ENCODE measurements around the gene FAM98A. TPM values are rescaled to one million over a fixed set of nuclear protein-coding genes. Genes with fewer than 3 reads are reported as not detected.
A peak's percentile ranks its signal among the peaks of the same experiment; 100 is the strongest.

FAM98A gene
- total and polyA plus RNA-seq, 2 donors: 11.1 to 18.9 TPM

DNA sequence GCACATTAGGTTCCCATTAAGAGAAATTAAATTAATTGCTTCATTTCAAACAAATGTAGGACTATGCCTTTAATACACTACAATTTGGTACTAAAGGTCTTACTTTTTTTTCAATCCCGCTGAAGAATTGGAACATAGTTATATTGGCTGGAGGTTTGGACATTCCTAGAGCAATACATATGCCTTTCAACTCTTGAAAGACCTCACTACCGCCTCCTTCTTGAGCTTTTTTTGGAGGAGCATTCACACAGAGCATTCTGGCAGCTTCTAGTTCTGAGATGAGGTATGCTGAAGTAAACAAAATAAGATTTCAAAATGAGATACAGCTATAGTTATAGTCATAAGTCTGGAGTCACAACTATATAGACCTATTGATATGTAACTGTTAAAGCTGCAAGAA is 10.9 kb downstream of the FAM98A start:
- 99% methylated on average over 2 of the region's 2 CpGs for WGBS
- Histone ChIP-seq H3K4me3 (ENCODE audit: low read length in 2 of 2) (no peak overlapping the region), H3K4me1 (ENCODE audit: control insufficient read depth in 2 of 2, insufficient read depth in 2 of 2, low read length in 2 of 2) (peaks cover 0 to 2% of the 10 kb centered on the region in 2 donors), H3K27me3 (ENCODE audit: control insufficient read depth in 2 of 2, insufficient read depth in 1 of 2, low read length in 1 of 2) (no peaks in the 10 kb centered on the region), H3K36me3 (ENCODE audit: control insufficient read depth in 2 of 2, insufficient read depth in 2 of 2, low read length in 1 of 2) (peaks cover 11 to 35% of the 10 kb centered on the region in 2 donors), H3K9me3 (ENCODE audit: control insufficient read depth in 2 of 2, insufficient read depth in 1 of 2, low read length in 1 of 2) (no peaks in the 10 kb centered on the region), H3K27ac (ENCODE audit: low read depth in 1 of 2, low read length in 1 of 2) (no peak overlapping the region)
- no peak for DNase-seq (ENCODE audit: low read depth in 6 of 9, low spot score in 9 of 9)

DNA sequence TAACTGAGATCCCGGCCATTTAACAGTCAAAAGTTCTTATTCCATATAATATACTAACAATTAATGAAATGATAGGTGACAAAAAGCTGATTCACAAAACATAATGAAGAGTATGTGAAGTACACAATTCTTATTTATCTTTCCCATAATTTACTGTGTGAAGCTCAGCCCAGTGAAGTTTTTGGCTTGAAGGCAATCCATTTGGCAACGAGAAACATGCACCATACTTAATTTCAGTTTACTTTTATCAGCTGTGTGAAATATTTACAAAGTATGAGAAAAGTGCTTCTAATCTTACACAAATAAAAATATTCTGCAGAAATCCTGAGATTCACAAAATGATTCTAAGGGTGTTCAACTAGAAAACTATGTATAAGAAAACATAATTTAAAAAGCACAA is 12.3 kb downstream of the FAM98A start:
- Histone ChIP-seq H3K27me3 (ENCODE audit: control insufficient read depth in 2 of 2, insufficient read depth in 1 of 2, low read length in 1 of 2) (no peaks in the 10 kb centered on the region), H3K9me3 (ENCODE audit: control insufficient read depth in 2 of 2, insufficient read depth in 1 of 2, low read length in 1 of 2) (no peaks in the 10 kb centered on the region), H3K4me1 (ENCODE audit: control insufficient read depth in 2 of 2, insufficient read depth in 2 of 2, low read length in 2 of 2) (peaks cover 0 to 2% of the 10 kb centered on the region in 2 donors), H3K4me3 (ENCODE audit: low read length in 2 of 2) (no peak overlapping the region), H3K27ac (ENCODE audit: low read depth in 1 of 2, low read length in 1 of 2) (no peak overlapping the region), H3K36me3 (ENCODE audit: control insufficient read depth in 2 of 2, insufficient read depth in 2 of 2, low read length in 1 of 2) (peaks cover 11 to 25% of the 10 kb centered on the region in 2 donors)
- no peak for DNase-seq (ENCODE audit: low read depth in 6 of 9, low spot score in 9 of 9)
- WGBS: 97% methylated on average over 2 of the region's 2 CpGs

DNA sequence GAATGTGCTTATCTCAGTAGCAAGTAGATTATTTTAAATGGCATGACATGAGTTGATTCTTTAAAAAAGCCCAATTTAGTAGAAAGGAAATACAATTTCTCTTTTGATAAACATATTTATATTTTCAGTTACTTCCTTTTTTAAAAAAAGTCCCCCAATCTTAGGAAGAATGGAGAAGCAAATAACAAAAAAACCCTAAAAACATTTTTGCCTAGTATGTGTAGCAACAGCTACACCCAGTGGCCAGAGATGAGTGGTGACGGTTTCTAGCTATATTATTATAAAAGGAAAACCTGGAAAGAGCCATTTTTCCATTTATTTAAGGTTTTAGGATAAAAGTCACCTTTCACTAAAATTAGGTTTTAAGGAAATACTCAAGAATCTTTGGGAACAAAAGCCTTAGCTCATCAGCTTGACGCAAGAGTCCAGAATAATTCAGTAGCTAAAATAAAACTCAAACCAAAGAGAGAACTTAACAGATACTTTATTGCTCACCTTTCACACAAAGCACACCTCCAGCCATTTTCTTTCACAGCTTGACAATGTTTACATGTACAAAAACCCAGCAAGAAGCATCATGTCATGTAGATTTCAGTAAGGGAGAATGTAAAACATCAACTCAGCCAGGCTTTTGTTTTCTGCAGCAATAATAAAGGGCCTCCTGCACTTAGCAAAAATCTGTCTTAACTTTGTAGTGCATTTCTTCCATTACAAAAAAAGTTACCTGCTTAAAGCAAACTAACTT is 15.7 kb downstream of the FAM98A start:
- Histone ChIP-seq H3K4me3 (ENCODE audit: low read length in 2 of 2) (no peak overlapping the region), H3K9me3 (ENCODE audit: control insufficient read depth in 2 of 2, insufficient read depth in 1 of 2, low read length in 1 of 2) (no peaks in the 10 kb centered on the region), H3K4me1 (ENCODE audit: control insufficient read depth in 2 of 2, insufficient read depth in 2 of 2, low read length in 2 of 2) (no peaks in the 10 kb centered on the region), H3K27ac (ENCODE audit: low read depth in 1 of 2, low read length in 1 of 2) (no peak overlapping the region), H3K27me3 (ENCODE audit: control insufficient read depth in 2 of 2, insufficient read depth in 1 of 2, low read length in 1 of 2) (no peaks in the 10 kb centered on the region), H3K36me3 (ENCODE audit: control insufficient read depth in 2 of 2, insufficient read depth in 2 of 2, low read length in 1 of 2) (peaks cover 11 to 24% of the 10 kb centered on the region in 2 donors)
- 35% methylated on average over 2 of the region's 2 CpGs for WGBS
- DNase-seq (ENCODE audit: low read depth in 6 of 9, low spot score in 9 of 9): peak in 7 of 9 donors; percentile 10 to 58 (median 15)

DNA sequence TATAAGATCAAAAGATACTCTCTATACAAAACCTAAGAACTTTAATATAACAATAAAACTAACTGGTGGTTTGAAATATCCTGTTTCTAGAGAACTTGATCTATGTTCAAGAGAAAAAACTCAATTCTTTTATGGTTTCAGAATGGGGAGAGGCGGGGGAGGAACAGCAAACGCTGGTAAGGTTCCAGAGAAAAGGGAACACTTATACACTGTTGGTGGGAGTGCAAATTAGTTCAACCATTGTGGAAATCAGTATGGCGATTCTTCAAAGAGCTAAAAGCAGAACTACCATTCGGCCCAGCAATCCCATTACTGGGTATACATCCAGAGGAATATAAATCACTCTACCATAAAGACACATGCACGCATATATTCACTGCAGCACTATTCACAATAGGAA is 17.2 kb downstream of the FAM98A start:
- DNase-seq (ENCODE audit: low read depth in 6 of 9, low spot score in 9 of 9): no peak
- no peak overlapping the region for H3K4me3 ChIP-seq (ENCODE audit: low read length in 2 of 2)
- H3K36me3 ChIP-seq (ENCODE audit: control insufficient read depth in 2 of 2, insufficient read depth in 2 of 2, low read length in 1 of 2): peaks cover 11 to 20% of the 10 kb centered on the region in 2 donors
- no peaks in the 10 kb centered on the region for H3K4me1 ChIP-seq (ENCODE audit: control insufficient read depth in 2 of 2, insufficient read depth in 2 of 2, low read length in 2 of 2)
- 60% methylated on average over 5 of the region's 5 CpGs for WGBS
- no peak overlapping the region for H3K27ac ChIP-seq (ENCODE audit: low read depth in 1 of 2, low read length in 1 of 2)
- no peaks in the 10 kb centered on the region for H3K9me3 ChIP-seq (ENCODE audit: control insufficient read depth in 2 of 2, insufficient read depth in 1 of 2, low read length in 1 of 2)
- no peaks in the 10 kb centered on the region for H3K27me3 ChIP-seq (ENCODE audit: control insufficient read depth in 2 of 2, insufficient read depth in 1 of 2, low read length in 1 of 2)

DNA sequence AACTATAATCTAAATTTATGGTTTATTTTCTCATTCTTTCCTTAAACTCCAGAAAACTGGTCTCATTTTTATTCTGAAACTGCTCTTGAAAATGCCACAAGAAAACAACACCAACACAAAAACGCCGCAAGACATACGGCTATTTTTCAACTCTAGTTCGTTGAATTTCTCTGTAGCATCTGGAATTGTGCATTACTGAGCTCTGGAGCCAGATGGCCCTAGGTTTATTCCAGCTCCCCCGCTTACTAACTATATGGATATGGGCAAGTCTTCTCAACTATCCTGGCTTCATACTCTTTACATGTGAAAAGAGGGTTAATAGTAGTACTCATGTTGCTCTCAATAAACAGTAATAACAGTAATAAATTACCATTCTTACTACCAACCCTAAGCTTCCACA is 19.9 kb downstream of the FAM98A start:
- Histone ChIP-seq H3K4me1 (ENCODE audit: control insufficient read depth in 2 of 2, insufficient read depth in 2 of 2, low read length in 2 of 2) (no peaks in the 10 kb centered on the region), H3K9me3 (ENCODE audit: control insufficient read depth in 2 of 2, insufficient read depth in 1 of 2, low read length in 1 of 2) (no peaks in the 10 kb centered on the region), H3K27ac (ENCODE audit: low read depth in 1 of 2, low read length in 1 of 2) (no peak overlapping the region), H3K4me3 (ENCODE audit: low read length in 2 of 2) (no peak overlapping the region), H3K27me3 (ENCODE audit: control insufficient read depth in 2 of 2, insufficient read depth in 1 of 2, low read length in 1 of 2) (no peaks in the 10 kb centered on the region), H3K36me3 (ENCODE audit: control insufficient read depth in 2 of 2, insufficient read depth in 2 of 2, low read length in 1 of 2) (no peaks in the 10 kb centered on the region)
- DNase-seq (ENCODE audit: low read depth in 6 of 9, low spot score in 9 of 9): no peak
- 98% methylated on average over 5 of the region's 5 CpGs for WGBS

DNA sequence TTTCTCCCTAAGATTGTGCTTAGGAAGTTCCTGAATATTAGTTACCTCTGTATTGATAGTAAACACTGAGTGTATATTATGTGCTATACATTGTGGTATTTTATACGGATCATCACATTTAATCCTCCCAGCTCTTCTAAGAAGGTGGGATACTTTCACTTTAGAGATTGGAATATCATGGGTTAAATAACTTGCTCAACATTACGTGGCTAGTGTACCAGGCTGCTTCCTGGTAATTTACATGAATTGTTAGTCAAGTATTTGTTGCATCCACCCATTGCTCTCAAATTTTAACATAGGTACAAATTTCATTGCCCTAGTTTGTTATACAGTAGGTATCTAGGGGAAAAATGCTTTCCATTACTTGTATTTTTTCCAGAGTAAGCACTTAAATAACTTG is 21.4 kb downstream of the FAM98A start:
- no peaks in the 10 kb centered on the region for H3K9me3 ChIP-seq (ENCODE audit: control insufficient read depth in 2 of 2, insufficient read depth in 1 of 2, low read length in 1 of 2)
- no peak overlapping the region for H3K4me3 ChIP-seq (ENCODE audit: low read length in 2 of 2)
- H3K27me3 ChIP-seq (ENCODE audit: control insufficient read depth in 2 of 2, insufficient read depth in 1 of 2, low read length in 1 of 2): no peaks in the 10 kb centered on the region
- H3K36me3 ChIP-seq (ENCODE audit: control insufficient read depth in 2 of 2, insufficient read depth in 2 of 2, low read length in 1 of 2): no peaks in the 10 kb centered on the region
- no peak overlapping the region for H3K27ac ChIP-seq (ENCODE audit: low read depth in 1 of 2, low read length in 1 of 2)
- 74% methylated on average over 2 of the region's 2 CpGs for WGBS
- no peaks in the 10 kb centered on the region for H3K4me1 ChIP-seq (ENCODE audit: control insufficient read depth in 2 of 2, insufficient read depth in 2 of 2, low read length in 2 of 2)
- no peak for DNase-seq (ENCODE audit: low read depth in 6 of 9, low spot score in 9 of 9)

DNA sequence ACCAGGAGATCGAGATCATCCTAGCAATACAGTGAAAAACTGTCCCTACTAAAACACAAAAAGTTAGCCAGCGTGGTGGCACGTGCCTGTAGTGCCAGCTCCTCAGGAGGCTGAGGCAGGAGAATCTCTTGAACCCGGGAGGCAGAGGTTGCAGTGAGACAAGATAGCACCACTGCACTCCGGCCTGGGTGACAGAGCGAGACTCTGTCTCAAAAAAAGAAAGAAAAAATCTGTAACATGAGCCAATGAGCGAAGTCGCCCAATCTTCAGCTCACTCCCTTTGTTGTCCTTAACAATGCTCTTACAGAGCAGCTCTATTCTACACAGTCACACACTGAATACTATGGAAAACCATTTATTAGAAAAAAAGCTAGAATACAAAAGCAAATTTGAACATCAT is 22.0 kb downstream of the FAM98A start:
- Histone ChIP-seq H3K9me3 (ENCODE audit: control insufficient read depth in 2 of 2, insufficient read depth in 1 of 2, low read length in 1 of 2) (no peaks in the 10 kb centered on the region), H3K27me3 (ENCODE audit: control insufficient read depth in 2 of 2, insufficient read depth in 1 of 2, low read length in 1 of 2) (no peaks in the 10 kb centered on the region), H3K27ac (ENCODE audit: low read depth in 1 of 2, low read length in 1 of 2) (no peak overlapping the region), H3K4me3 (ENCODE audit: low read length in 2 of 2) (no peak overlapping the region), H3K4me1 (ENCODE audit: control insufficient read depth in 2 of 2, insufficient read depth in 2 of 2, low read length in 2 of 2) (no peaks in the 10 kb centered on the region), H3K36me3 (ENCODE audit: control insufficient read depth in 2 of 2, insufficient read depth in 2 of 2, low read length in 1 of 2) (no peaks in the 10 kb centered on the region)
- WGBS: 95% methylated on average over 8 of the region's 8 CpGs
- DNase-seq (ENCODE audit: low read depth in 6 of 9, low spot score in 9 of 9): no peak

DNA sequence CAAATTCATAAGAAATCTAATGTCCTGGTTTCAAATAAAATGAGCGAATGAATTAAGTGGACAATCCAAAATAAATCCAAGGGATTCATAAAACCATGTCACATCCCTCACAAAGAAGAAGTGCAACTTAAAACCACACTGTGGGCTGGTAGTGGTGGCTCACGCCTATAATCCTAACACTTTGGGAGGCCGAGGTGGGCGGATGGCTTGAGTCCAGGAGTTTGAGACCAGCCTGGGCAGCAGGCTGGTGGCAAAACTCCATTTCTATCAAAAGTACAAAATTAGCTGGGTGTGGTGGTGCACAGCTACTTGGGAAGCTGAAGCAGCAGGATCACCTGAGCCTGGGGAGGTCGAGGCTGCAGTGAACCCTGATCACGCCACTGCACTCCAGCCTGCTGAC is 25.4 kb downstream of the FAM98A start:
- H3K4me3 ChIP-seq (ENCODE audit: low read length in 2 of 2): no peak overlapping the region
- no peaks in the 10 kb centered on the region for H3K36me3 ChIP-seq (ENCODE audit: control insufficient read depth in 2 of 2, insufficient read depth in 2 of 2, low read length in 1 of 2)
- H3K27ac ChIP-seq (ENCODE audit: low read depth in 1 of 2, low read length in 1 of 2): no peak overlapping the region
- 96% methylated on average over 6 of the region's 6 CpGs for WGBS
- no peak for DNase-seq (ENCODE audit: low read depth in 6 of 9, low spot score in 9 of 9)
- H3K4me1 ChIP-seq (ENCODE audit: control insufficient read depth in 2 of 2, insufficient read depth in 2 of 2, low read length in 2 of 2): no peaks in the 10 kb centered on the region
- no peaks in the 10 kb centered on the region for H3K9me3 ChIP-seq (ENCODE audit: control insufficient read depth in 2 of 2, insufficient read depth in 1 of 2, low read length in 1 of 2)
- H3K27me3 ChIP-seq (ENCODE audit: control insufficient read depth in 2 of 2, insufficient read depth in 1 of 2, low read length in 1 of 2): no peaks in the 10 kb centered on the region

DNA sequence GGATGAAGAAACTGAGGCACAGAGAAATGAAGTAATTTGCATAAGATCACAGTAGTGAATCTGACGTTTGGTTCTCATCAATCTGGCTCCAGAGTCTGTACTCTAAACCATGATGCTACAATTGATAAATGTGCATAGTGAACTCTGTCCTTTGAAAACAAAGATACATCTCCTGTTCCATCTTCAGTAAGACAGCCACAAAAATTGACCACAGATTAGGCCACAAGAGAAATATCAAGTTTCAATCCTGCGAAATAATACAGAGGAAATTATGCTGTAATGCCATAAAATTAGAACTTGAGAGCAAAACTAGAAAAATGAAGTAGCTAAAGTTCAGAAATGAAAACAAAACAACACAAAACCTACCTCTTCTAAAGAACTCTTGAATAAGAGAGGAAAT is 28.4 kb downstream of the FAM98A start:
- no peaks in the 10 kb centered on the region for H3K36me3 ChIP-seq (ENCODE audit: control insufficient read depth in 2 of 2, insufficient read depth in 2 of 2, low read length in 1 of 2)
- H3K4me3 ChIP-seq (ENCODE audit: low read length in 2 of 2): no peak overlapping the region
- H3K4me1 ChIP-seq (ENCODE audit: control insufficient read depth in 2 of 2, insufficient read depth in 2 of 2, low read length in 2 of 2): no peaks in the 10 kb centered on the region
- H3K27me3 ChIP-seq (ENCODE audit: control insufficient read depth in 2 of 2, insufficient read depth in 1 of 2, low read length in 1 of 2): no peaks in the 10 kb centered on the region
- no peak overlapping the region for H3K27ac ChIP-seq (ENCODE audit: low read depth in 1 of 2, low read length in 1 of 2)
- WGBS: 93% methylated on average over 2 of the region's 2 CpGs
- no peak for DNase-seq (ENCODE audit: low read depth in 6 of 9, low spot score in 9 of 9)
- H3K9me3 ChIP-seq (ENCODE audit: control insufficient read depth in 2 of 2, insufficient read depth in 1 of 2, low read length in 1 of 2): no peaks in the 10 kb centered on the region

Measured in thymus (tissue), 11 donors.